Bronchial epithelial cell (primary cell): Measurements from ENCODE around the gene PITRM1. TPM values are rescaled to one million over a fixed set of nuclear protein-coding genes. Genes with fewer than 3 reads are reported as not detected.

Source experiments
- DNase-seq: peaks from one replicate; pipeline ENCODE4 v3.0.0-alpha.2; 2010; ENCODE audit warnings: low read depth
- FAIRE-seq: peaks from 2 replicates; lab custom pipeline; 2011; peaks lifted over from hg19 to GRCh38; lab: Jason Lieb, UNC
- H3K27me3 ChIP-seq: 2 replicates; pipeline ENCODE4 v1.5.1; 2011; ENCODE audit warnings: low read length; ENCODE audit not compliant: control insufficient read depth, insufficient read depth
- H3K36me3 ChIP-seq: 2 replicates; pipeline ENCODE4 v1.5.1; 2011; ENCODE audit warnings: low read length; ENCODE audit not compliant: control insufficient read depth, insufficient read depth
- H3K4me3 ChIP-seq: 2 replicates; pipeline ENCODE4 v1.5.1; 2011; ENCODE audit warnings: mild to moderate bottlenecking, low read depth, low read length, control low read depth
- CTCF ChIP-seq: IDR thresholded peaks from 2 replicates; pipeline ENCODE4 v1.5.1; 2011; ENCODE audit warnings: mild to moderate bottlenecking, moderate library complexity, low read length, control low read depth, inconsistent platforms; ENCODE audit not compliant: insufficient read depth, severe bottlenecking
- total RNA-seq: library from RNA; depleted of rRNA; stranded (reverse); fragments of >200 nt; gene quantifications from 2 replicates; pipeline ENCODE4 v1.2.1, GENCODE V29; 2014

The PITRM1 gene
- total RNA-seq, 1 donor from 2014 or later = 39.2 TPM

DNA sequence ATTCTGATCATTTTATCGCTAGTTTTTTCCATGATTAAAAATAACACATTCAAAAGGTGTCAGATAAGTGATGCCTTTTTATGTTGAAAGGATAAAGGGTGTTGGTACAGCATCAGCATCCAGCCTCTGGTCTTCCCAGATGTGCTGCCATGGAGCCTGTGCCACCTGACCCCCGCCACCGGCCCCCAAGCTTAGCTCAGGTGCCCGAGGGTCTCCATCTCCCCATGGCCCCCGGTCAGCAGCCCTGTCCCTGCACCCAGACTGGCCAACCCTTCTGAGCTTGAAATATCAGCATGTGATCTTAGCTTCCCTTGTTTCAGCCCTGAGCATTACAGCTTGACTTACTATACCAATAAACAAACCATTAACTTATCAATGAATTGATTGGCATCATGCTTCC lies 80.7 kb downstream of the PITRM1 start:
- H3K4me3 ChIP-seq = no peak overlapping the region
- no peak for TF ChIP-seq CTCF
- no peak for DNase-seq
- H3K36me3 ChIP-seq = peaks cover 5% of the 10 kb centered on the region
- no peaks in the 10 kb centered on the region for H3K27me3 ChIP-seq
- FAIRE-seq = no peak

- no peak for TF ChIP-seq CTCF
- no peaks in the 10 kb centered on the region for H3K27me3 ChIP-seq
- no peak overlapping the region for H3K4me3 ChIP-seq
- peak; percentile 93 for DNase-seq
- peaks cover 8% of the 10 kb centered on the region for H3K36me3 ChIP-seq
- no peak for FAIRE-seq
Observed at GRCh38 chr10:3090914-3091787, 81.4 kb downstream of the PITRM1 start.

GRCh38 chr10:3090388-3090787 lies 82.2 kb downstream of the PITRM1 start:
- peaks cover 8% of the 10 kb centered on the region for H3K36me3 ChIP-seq
- no peaks in the 10 kb centered on the region for H3K27me3 ChIP-seq
- no peak for FAIRE-seq
- no peak overlapping the region for H3K4me3 ChIP-seq
- TF ChIP-seq CTCF = no peak
- DNase-seq = no peak

Other genes starting within 250 kb of the PITRM1 start
- gene PFKP, start 105.2 kb downstream of the PITRM1 start, total RNA-seq = 188 and 196 TPM in 2 replicates